H4 (cell line): ENCODE data around the gene LOXHD1. TPM values are rescaled to one million over a fixed set of nuclear protein-coding genes. Genes with fewer than 3 reads are reported as not detected.
A peak's percentile ranks its signal among the peaks of the same experiment; 100 is the strongest.

ENCODE experiments used
- DNase-seq: peaks from one replicate; pipeline ENCODE4 v3.0.0-alpha.2; 2015; ENCODE audit warnings: low spot score
- total RNA-seq: library from RNA; depleted of rRNA; stranded (reverse); fragments of >200 nt; shearing (Covaris generic); gene quantifications from 2 replicates; pipeline ENCODE4 v1.2.3, GENCODE V29; 2014; rRNA removed

The LOXHD1 gene, protein sequence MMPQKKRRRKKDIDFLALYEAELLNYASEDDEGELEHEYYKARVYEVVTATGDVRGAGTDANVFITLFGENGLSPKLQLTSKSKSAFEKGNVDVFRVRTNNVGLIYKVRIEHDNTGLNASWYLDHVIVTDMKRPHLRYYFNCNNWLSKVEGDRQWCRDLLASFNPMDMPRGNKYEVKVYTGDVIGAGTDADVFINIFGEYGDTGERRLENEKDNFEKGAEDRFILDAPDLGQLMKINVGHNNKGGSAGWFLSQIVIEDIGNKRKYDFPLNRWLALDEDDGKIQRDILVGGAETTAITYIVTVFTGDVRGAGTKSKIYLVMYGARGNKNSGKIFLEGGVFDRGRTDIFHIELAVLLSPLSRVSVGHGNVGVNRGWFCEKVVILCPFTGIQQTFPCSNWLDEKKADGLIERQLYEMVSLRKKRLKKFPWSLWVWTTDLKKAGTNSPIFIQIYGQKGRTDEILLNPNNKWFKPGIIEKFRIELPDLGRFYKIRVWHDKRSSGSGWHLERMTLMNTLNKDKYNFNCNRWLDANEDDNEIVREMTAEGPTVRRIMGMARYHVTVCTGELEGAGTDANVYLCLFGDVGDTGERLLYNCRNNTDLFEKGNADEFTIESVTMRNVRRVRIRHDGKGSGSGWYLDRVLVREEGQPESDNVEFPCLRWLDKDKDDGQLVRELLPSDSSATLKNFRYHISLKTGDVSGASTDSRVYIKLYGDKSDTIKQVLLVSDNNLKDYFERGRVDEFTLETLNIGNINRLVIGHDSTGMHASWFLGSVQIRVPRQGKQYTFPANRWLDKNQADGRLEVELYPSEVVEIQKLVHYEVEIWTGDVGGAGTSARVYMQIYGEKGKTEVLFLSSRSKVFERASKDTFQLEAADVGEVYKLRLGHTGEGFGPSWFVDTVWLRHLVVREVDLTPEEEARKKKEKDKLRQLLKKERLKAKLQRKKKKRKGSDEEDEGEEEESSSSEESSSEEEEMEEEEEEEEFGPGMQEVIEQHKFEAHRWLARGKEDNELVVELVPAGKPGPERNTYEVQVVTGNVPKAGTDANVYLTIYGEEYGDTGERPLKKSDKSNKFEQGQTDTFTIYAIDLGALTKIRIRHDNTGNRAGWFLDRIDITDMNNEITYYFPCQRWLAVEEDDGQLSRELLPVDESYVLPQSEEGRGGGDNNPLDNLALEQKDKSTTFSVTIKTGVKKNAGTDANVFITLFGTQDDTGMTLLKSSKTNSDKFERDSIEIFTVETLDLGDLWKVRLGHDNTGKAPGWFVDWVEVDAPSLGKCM (N-terminal part only)
- total RNA-seq, result not detected in 2 replicates

DNA sequence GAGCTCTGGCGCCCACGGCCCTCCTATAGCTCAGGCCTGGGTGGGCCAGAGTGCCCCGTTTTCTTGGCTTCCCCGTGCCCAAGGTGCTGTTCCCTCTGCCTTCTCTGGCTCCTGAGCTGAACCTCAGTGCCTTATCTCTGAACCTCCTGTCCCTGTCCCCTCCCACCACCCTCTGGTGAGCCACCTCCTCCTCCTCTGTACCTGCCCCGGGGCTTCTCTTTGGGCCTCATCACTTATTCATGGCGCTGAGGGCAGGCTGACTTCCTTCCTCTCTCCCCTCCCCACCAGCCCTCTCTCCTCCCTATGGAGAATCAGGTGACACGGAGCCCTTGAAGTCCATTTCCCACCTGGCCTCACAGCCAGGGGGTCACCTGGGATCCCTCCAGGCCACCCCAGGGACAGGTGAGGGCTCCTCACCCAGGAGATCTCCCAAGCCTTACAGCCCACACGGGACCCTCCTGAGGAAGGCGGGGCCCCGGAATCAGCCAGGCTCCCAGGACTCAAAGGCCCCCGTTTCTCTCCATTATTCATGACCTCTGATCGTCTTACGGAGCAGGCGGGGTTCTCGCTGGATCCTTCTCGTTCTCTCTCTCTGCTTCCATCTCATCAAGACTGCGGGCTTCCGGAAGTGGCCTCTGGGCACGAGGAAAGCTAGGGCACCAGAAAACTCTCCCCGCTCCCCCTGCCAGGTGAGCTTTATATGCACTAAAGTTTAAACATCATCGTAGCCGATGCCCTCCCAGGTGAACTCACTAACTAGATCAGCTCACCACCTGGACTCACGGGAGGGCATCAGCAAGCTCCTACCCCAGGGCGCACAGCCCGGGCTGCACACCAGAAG is at the start of gene LOXHD1:
Gene LOXHD1, minus strand, starts transcription at position 106 of the 841 bp plus-strand sequence. CDS start 187 bp downstream, outside the sequence.
- DNase-seq, result no peak

DNA sequence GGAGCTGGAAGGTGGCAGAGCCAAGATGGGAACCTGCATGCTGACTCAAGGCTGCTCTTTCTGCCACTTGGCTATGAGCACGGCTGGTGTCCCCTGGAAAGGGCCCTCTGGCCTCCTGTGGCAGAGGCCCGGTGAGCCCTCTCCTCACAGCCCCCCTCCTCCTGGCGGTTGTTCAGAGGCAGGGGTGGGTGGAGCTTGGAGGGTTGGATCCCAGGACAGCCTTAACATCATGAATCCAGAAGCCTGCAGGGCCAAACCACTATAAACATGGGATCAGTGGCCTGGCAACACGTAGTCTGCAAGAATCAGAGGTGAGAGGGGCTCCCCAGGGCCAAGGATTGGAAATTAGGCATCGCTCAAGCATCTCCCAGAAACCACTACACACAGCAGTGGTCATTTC is 48.5 kb upstream of the LOXHD1 start:
- no peak for DNase-seq

DNA sequence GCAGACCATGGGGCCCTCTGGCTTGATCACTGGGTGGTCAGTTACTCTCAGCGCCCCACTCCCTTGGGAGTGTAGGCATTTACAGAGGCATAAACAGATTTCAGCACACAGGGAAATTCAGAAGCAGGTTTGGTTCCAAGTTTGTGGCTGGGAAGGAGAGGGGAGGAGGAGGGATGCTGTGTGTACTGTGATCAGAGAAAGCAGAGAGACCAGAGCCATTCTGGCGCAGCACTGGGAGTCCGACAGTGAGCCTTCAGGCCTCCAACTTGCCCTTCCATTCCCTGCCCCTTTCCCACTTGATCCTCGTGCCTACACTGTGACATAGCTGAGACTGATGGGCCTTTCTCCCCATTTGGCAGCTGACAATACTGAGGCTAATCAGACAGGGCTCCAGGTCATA is 47.8 kb upstream of the LOXHD1 start:
- no peak for DNase-seq

DNA sequence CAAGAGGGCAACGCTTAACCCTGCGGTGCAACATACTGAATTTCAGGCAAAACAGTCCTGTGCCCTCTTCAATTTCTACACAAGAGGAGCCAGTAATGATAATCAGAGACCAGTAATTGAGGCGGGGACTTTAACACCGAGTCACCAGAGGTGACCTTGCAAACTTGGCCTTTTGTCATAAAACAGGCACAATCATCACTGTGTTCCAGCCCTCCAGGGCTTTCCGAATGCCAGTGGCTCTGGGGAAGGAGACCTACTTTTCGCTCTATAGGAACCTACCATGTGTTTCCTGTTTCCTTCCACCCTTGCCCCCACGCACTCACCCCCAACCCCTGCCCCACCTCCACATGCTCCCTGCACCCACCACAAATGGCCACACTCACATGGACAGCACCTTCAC is 47.2 kb upstream of the LOXHD1 start:
- DNase-seq, result no peak

DNA sequence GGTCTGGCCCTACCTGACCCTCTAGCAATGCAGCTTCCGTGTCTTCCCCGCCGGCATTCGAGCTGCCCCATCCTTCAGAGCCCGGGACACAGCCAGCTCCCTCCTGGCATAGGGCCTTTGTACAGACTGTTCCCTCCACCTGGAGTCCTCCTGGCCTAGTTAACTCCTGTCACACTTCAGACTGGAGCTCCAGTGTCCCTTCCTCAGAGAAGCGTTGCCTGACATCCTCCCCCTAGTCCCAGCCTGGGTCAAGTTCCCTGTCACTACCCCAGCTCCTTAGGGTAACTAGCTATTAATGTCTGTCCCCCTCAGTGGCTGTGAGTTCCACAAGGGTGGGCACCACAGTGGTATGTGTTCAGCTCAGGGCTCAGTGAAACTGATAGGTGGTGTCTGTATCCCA is 45.5 kb upstream of the LOXHD1 start:
- no peak for DNase-seq

DNA sequence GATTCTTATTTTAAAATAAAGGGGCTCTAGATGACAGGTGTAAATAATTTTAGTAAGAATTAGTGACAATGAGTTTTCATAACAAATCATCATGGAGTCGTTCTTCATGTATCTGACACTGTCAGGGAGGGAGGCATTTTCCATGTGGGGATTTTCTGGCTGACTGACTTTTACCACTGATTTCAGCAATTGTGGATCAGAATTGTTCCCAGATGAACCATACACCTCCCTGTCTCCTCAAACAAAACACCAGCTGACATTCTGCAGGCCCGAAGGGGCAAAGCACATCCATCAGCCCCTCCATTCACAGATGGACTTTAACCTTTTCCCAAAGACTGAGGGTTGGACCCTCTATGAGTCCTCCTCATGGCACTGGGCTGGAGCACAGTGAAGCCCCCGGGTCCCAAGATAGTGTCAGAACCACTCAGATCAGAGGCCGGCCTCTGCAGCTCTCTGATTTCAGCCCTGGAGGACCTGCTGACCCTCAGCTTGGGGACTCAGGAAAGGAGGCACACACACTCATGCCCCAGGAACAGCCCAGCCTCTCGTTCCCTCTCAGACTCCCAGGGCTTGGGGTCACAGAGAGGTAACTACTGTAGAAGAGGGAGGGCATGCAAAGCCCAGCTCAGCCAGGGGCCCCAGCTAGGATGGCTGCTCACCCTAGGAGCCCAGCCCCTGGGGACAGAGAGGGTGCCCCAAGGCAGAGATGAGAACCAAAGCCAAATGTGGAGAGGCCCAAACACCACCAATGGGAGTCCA is 43.2 kb upstream of the LOXHD1 start:
- no peak for DNase-seq

DNA sequence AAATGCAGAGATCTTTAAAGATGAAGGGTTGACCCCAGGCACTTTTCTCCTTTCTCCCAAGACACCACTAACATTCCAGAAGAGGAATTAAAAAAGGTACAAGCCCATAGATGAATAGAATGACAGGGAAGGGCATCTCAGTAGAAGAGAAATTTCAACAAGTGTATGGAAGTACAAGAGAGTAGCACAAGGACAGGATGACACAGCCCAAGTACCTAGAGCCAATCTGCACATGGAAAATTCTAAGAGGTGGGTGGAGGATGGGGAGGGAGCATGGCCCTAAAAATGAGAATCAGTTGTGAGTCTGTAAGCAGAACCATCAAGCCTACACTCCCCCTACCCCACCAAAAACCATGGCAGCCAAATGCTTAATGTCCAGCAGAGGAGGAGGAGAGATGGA is 39.7 kb upstream of the LOXHD1 start:
- DNase-seq, result no peak

DNA sequence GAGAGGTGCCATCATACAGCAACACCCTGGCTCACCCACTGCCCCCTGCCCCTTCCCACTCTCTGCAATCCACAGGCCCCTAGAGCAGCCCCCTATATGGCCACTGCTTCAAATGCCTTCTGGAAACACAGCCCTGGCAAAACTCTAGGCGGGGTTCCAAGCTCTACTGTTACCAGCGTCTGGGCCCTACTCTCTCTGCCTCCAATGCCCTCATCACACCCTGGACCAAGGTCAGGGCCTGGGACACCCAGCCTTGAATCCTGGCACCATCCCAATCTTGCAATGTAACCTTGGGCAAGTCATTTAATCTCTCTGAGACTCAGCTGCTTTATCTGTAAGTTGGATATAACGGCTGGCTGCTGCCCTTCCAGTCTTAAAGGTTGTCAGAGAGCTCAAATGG is 39.2 kb upstream of the LOXHD1 start:
- DNase-seq, result no peak

DNA sequence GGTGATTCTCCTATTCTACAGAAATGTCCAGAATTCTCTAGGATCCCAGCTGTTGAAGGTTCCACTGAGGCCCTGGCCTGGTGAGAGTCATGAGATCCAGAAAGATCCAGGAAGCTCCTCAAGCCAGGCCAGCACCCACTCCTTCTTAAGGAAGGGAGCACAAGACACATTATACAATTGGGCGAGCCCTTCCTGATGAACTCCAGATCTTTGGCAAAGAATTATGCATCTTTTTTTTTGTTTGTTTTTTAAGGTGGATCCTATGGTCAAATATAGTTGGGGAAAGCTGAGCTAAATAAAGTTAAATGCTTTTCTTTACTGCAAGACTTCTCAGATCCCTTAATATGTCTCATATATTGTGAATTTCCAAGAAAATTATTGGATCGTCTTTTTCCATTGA is 37.0 kb upstream of the LOXHD1 start:
- no peak for DNase-seq

DNA sequence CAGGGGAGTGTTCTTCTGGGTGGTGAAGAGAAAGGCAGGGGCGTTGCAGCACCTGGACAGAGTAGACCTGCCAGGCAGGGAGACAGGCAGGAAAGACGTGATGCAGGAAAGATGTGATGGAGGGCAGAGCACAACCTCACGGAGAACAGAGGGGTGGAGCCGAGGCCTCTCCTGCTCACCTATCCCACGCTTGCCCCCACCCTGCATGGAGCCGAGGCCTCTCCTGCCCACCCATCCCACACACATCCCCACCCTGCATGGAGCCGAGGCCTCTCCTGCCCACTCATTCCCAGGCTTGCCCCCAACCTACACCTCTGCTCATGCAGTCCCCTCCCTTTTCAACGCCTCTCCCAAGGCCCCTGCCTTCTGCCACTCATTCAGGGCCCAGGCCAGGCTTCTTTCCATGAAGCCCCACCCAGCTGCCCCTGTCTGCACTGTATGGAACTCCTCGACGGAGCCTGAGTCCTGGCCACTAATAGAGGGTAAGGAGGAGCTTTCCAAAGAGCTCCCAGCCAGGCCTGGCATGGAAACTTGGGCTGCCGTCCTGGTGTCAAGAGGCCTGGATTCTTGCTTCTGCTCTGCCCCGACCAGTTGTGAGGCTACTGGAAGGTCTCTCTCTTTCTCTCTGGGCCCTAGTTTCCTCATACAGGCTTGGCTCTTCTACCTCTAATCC is 32.0 kb upstream of the LOXHD1 start:
- no peak for DNase-seq

DNA sequence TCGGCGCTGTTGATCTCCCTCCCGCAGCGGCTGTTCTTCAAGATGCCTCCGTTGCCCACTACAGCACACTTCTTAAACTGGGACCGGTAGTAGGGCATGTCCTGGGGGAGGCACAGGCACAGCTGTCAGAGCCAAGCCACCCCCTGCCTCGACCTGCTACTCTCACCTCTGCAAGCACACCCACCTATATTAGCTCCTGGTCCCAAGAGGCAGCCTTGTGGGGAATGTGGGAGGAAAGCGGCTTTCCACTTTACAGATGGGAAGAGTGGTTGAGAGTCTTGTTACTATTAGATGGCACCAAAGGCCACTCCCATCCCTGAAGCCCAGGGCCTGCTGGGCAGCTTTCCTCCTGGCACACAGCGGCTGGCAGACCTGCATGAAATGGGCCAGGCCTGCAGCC is 29.2 kb upstream of the LOXHD1 start:
- DNase-seq, result no peak

DNA sequence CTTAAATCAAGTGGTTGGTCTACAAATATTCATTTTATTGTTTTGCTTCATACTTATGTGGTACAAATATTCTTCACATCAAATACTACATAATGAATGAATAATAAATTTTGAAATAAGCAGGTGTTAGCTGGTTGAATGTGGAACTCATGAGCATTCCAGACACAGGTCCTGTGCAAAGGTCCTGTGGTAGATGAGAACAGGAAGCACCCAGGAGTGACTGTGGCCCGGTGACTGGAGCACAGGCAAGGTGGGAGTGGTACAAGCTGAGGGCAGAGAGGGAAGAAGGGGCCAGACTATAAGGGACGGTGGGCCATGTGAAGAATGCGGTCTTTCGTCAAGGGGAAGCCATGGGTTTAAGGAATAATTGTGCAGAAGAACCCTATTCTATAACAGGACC is 26.2 kb upstream of the LOXHD1 start:
- no peak for DNase-seq

DNA sequence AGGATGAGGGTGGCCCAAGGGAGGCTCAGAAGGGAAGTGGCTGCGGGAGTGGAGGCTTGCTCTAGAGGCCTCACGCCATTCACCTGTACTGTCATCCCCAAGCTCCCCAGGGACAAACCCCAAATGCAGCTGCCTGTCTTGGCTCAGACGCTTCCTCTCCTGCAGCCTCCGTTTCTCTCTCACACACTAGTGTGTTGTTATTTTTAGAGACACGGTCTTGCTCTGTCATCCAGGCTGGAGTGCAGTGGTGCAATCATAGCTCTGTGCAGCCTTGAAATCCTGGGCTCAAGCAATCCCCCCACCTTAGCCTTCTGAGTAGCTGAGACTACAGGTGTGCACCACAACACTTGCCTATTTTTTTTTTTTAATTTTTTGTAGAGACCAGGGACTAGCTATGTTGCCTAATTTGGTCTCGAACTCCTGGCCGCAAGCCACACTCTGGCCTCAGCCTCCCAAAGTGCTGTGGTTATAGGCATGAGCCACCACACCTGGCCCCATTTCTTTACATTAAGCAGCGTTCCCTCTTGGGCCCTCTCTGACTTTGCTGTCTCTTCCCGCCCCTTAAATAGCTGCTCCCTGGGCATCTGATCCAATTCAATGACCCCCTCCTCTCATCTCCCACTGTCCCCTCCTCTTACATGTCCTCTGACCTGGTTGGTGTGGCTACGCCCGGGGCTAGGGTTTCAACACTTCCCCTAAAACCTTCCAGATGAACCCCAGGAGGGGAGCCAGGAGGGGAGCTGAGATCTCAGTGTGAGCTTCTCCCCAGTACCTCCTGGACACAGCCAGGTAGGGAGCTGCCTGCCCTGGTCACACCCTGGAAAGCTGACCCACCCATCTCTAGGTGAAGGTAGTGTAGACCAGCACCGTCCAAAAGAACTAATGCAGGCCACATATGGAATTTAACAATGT is 24.0 kb upstream of the LOXHD1 start:
- DNase-seq, result no peak

DNA sequence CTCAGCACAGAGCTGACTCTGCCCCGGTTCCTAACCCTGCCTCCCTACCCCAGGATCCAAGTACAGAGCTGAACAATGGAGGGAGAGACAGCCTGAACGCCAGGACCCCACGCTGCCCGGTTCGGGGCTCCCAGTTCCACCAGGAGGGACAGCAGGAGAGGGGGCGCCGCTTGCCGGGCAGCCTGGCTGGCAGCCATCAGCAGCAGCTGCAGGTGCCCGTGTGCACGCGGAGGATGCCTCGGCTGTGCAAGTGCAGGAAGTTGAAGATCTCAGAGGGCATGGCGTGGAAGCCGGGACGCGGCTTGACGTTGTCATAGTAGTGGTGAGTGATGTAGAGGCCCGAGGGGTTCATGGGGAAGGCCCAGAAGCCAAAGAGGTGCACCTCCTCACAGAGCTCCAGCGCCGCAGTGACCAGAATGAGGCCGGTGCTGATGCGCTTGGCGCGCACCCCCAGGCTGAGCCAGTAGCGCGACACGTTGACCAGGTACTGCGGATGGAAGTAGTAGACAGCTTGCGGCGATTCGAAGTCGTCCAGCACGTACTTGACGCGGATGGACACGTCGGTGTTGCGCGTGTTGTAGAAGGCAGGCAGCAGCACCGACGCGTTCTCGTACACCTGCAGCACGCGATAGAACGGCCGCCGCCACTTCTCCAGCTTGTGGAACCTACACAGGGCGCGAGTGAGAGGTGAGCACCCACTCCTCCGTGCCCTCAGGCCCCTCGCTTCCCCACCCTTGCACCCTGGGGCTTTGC is 23.0 kb upstream of the LOXHD1 start:
- DNase-seq, result no peak

DNA sequence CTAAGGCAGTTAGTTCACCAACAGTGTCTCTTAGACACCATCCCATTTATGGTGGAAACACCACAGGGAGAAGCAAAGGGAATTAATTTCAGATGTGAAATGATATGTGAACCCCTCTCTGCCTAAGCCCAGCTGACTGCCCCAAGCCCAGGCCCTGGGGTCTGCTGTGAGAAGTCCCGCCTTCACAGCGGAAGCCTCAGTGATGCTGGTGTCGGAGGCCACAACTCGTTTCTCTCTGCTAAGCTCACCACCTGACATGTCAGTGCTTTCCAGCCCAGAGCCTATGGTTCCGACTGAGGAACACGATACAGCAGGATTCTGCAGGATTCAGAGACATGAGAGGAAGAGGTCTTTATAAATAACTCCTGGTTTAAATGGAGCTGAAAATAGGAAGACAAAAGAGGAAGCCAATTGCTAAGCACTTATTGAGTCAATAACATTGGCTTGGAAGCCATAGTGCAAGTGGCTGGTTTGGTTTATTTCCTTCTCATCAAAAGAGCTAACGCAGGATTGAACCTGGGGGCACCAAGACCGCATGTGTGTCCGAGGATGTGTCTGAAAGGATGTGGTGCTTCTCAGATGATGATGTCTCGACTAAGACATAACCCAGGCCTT is 21.9 kb upstream of the LOXHD1 start:
- DNase-seq, result no peak

DNA sequence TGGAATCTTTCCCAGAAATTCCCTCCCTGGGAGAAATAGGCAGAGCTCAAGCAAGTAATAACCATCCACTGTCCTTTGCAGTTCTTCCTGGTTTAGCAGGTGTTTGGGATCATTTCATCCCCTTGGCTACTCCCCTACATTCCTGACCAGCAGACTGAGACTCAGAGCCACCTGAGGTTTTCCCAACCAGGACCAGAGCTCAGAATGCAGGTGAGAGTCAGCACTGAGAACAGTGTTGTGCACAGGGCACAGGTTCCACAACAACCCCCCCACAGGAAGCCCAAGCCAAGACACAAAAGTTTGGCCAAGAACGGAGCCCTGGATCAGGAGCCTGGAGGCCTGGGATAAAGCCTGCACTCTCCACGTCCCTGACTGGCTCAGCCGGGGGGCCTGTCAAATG is 21.0 kb upstream of the LOXHD1 start:
- no peak for DNase-seq

DNA sequence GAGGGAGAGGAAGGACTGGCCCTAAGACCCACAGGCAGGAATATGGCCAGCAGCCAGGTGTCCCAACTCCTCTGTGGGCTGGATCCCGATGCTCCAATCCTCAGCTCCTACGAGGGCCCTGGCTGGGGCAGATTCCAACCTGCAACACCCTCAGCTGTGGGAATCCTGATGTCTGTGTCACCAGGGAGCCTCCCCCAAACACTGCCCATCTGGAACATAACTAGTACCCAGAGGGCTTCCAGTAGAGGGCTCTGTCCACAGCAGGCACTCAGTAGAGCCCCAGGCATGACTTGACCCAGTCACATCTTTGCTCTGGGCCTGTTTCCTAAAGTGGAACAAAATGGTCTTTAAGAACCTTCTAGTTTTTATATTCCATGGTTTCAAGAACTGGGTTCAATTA is 20.6 kb upstream of the LOXHD1 start:
- peak; percentile 29 for DNase-seq
